Measurements from ENCODE around the gene LDHB. TPM values are rescaled to one million over a fixed set of nuclear protein-coding genes. Genes with fewer than 3 reads are reported as not detected.

Gene LDHB
- total RNA-seq, 1 experiment from 2014 or later, result 1,343 TPM

DNA sequence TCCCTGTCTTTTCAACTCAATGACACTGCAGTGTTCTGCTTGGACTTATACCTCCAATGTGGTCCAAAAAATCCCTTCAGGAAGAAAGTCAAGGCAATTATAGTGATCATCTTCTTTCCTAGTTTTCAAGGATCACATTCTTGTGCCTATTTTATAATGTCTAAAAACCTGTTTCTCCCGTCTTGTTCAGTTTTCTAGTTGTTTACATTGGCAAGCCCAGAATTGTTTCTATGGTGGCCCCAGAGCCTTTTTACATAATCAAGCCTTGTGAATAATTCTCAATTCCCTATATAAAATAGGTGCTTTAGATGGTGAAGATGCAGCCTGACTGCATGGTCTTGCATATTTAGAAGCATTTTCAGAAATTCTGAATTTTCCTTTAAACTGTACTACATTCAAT is 14.5 kb upstream of the LDHB start:
- Histone ChIP-seq H2BK15ac (ENCODE audit: low read depth, low read length) (no peak overlapping the region), H2BK5ac (ENCODE audit: insufficient read length, low read length) (no peak overlapping the region), H4K5ac (ENCODE audit: insufficient read length, low read depth, low read length) (no peak overlapping the region), H2BK120ac (ENCODE audit: low read depth, low read length, poor library complexity, severe bottlenecking) (no peak overlapping the region), H3T11ph (ENCODE audit: low read length) (no peak overlapping the region), H2BK12ac (ENCODE audit: insufficient read length, low read depth, low read length) (no peak overlapping the region), H2BK20ac (ENCODE audit: low read depth, low read length, poor library complexity, severe bottlenecking) (no peak overlapping the region), H2AK5ac (ENCODE audit: insufficient read length, low read length) (no peak overlapping the region), H4K91ac (ENCODE audit: insufficient read length, low read depth, low read length) (no peak overlapping the region), H3K27ac (ENCODE audit: insufficient read length, low read depth, low read length) (no peak overlapping the region), H2AFZ (ENCODE audit: low read length) (no peak overlapping the region), H3K4ac (ENCODE audit: low read depth, low read length) (no peak overlapping the region), H3K23me2 (ENCODE audit: insufficient read length, low read depth, low read length, poor library complexity, severe bottlenecking) (no peaks in the 10 kb centered on the region), H3K79me1 (ENCODE audit: insufficient read depth, low read depth, low read length, poor library complexity, severe bottlenecking) (no peaks in the 10 kb centered on the region), H4K20me1 (ENCODE audit: control insufficient read depth, insufficient read depth, insufficient read length) (no peaks in the 10 kb centered on the region), H3K79me2 (ENCODE audit: insufficient read depth, low read length) (no peaks in the 10 kb centered on the region), H3K9ac (ENCODE audit: extremely low read depth, insufficient read length, low read length) (no peak overlapping the region), H3K4me1 (ENCODE audit: insufficient read depth, low read length) (no peaks in the 10 kb centered on the region), H3K27me3 (ENCODE audit: insufficient read depth, low read length) (no peaks in the 10 kb centered on the region), H4K8ac (replicated peaks; ENCODE audit: insufficient read length, low read depth, low read length) (no peak overlapping the region), H3K9me3 (ENCODE audit: control insufficient read depth, low read depth, low read length) (no peaks in the 10 kb centered on the region), H3K4me2 (ENCODE audit: insufficient read depth, insufficient read length, low read length) (no peak overlapping the region), H3K56ac (ENCODE audit: insufficient read length, low read depth, low read length) (no peak overlapping the region), H3K18ac (ENCODE audit: insufficient read length, low read depth, low read length) (no peak overlapping the region), H3K23ac (ENCODE audit: insufficient read length, low read depth, low read length) (no peak overlapping the region), H3K14ac (ENCODE audit: insufficient read depth, low read length) (no peak overlapping the region)
- Mint-ChIP-seq H3K27ac (no peak overlapping the region; a peak in 1 of 7 replicates), H3K9me3 (no peaks in the 10 kb centered on the region), H3K4me1 (no peaks in the 10 kb centered on the region), H3K4me3 (no peak overlapping the region), H3K27me3 (ENCODE audit: low read depth) (peaks cover 6% of the 10 kb centered on the region; the same call in 1 of the 2 replicates), H3K36me3 (ENCODE audit: insufficient read depth in 1 of 3, low read depth in 3 of 3) (no peaks in the 10 kb centered on the region)
- no peak for DNase-seq
- WGBS (ENCODE audit: extremely low coverage, insufficient read length, low lambda C conversion rate), result no CpG with 5 or more reads among the region's 1 CpG
- TF ChIP-seq, protein P1, sequence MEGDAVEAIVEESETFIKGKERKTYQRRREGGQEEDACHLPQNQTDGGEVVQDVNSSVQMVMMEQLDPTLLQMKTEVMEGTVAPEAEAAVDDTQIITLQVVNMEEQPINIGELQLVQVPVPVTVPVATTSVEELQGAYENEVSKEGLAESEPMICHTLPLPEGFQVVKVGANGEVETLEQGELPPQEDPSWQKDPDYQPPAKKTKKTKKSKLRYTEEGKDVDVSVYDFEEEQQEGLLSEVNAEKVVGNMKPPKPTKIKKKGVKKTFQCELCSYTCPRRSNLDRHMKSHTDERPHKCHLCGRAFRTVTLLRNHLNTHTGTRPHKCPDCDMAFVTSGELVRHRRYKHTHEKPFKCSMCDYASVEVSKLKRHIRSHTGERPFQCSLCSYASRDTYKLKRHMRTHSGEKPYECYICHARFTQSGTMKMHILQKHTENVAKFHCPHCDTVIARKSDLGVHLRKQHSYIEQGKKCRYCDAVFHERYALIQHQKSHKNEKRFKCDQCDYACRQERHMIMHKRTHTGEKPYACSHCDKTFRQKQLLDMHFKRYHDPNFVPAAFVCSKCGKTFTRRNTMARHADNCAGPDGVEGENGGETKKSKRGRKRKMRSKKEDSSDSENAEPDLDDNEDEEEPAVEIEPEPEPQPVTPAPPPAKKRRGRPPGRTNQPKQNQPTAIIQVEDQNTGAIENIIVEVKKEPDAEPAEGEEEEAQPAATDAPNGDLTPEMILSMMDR (conservative IDR thresholded peaks at IDR 0.05), result no peak

All from H9 (cell line).